GM03348 (cell line): ENCODE measurements around the gene DCAF11.
"Not testable (repeated sequence)": the region's sequence is repeated elsewhere in the genome, so short reads cannot be mapped to it uniquely, and the experiment has no call there.

Experiments used
- DNase-seq: peaks from one replicate; pipeline ENCODE4 v3.0.0; 2012; ENCODE audit warnings: low spot score

Gene DCAF11

GRCh38 chr14:24096545-24097181 lies 17.9 kb upstream of the DCAF11 start:
- DNase-seq = no peak

GRCh38 chr14:24098229-24098926 lies 16.2 kb upstream of the DCAF11 start:
- no peak for DNase-seq

- no peak for DNase-seq
These were observed 15.4 kb upstream of the DCAF11 start for GRCh38 chr14:24098927-24099813.

- DNase-seq = no peak
These were observed 14.2 kb upstream of the DCAF11 start for GRCh38 chr14:24100197-24100981.

GRCh38 chr14:24100982-24101494 lies 13.5 kb upstream of the DCAF11 start:
- DNase-seq = no peak

GRCh38 chr14:24102357-24103048 lies 12.1 kb upstream of the DCAF11 start:
- DNase-seq = no peak

- DNase-seq = no peak
These were observed 11.1 kb upstream of the DCAF11 start for GRCh38 chr14:24103451-24103850.

- not testable (repeated sequence) for DNase-seq
These were observed 8.9 kb upstream of the DCAF11 start for GRCh38 chr14:24105609-24106239.

GRCh38 chr14:24106672-24107271 lies 7.8 kb upstream of the DCAF11 start:
- no peak for DNase-seq

GRCh38 chr14:24108336-24108874 lies 6.2 kb upstream of the DCAF11 start:
- no peak for DNase-seq

- no peak for DNase-seq
These were observed 4.5 kb upstream of the DCAF11 start for GRCh38 chr14:24110060-24110459.

GRCh38 chr14:24110523-24110922 lies 4.1 kb upstream of the DCAF11 start:
- DNase-seq = no peak

- no peak for DNase-seq
These were observed 1.2 kb upstream of the DCAF11 start for GRCh38 chr14:24113379-24113800.

- peak; percentile 86 for DNase-seq
These were observed 611 bp upstream of the DCAF11 start for GRCh38 chr14:24113801-24114531.

GRCh38 chr14:24115422-24116127 lies 998 bp downstream of the DCAF11 start:
- no peak for DNase-seq

GRCh38 chr14:24116128-24116814 lies 1.7 kb downstream of the DCAF11 start:
- DNase-seq = no peak

- no peak for DNase-seq
These were observed 2.6 kb downstream of the DCAF11 start for GRCh38 chr14:24117179-24117578.

GRCh38 chr14:24119691-24120090 lies 5.1 kb downstream of the DCAF11 start:
- DNase-seq = no peak
